ENCODE data around the gene PAPOLB.

PAPOLB gene

GRCh38 chr7:4878336-4879335, 16.8 kb upstream of the PAPOLB start:
- no peak for DNase-seq (ENCODE audit: low spot score)

GRCh38 chr7:4876586-4876985, 14.8 kb upstream of the PAPOLB start:
- no peak for DNase-seq (ENCODE audit: low spot score)

GRCh38 chr7:4875391-4875790, 13.6 kb upstream of the PAPOLB start:
- no peak for DNase-seq (ENCODE audit: low spot score)

GRCh38 chr7:4873071-4873944, 11.5 kb upstream of the PAPOLB start:
- DNase-seq (ENCODE audit: low spot score) = no peak

- DNase-seq (ENCODE audit: low spot score) = no peak
Observed at GRCh38 chr7:4871930-4872675, 10.3 kb upstream of the PAPOLB start.

- no peak for DNase-seq (ENCODE audit: low spot score)
Observed at GRCh38 chr7:4871056-4871680, 9.3 kb upstream of the PAPOLB start.

- no peak for DNase-seq (ENCODE audit: low spot score)
Observed at GRCh38 chr7:4868493-4868892, 6.7 kb upstream of the PAPOLB start.

GRCh38 chr7:4866528-4867496, 5.0 kb upstream of the PAPOLB start:
- DNase-seq (ENCODE audit: low spot score) = no peak

- no peak for DNase-seq (ENCODE audit: low spot score)
Observed at GRCh38 chr7:4862156-4862555, 326 bp upstream of the PAPOLB start.

- no peak for DNase-seq (ENCODE audit: low spot score)
Observed at GRCh38 chr7:4861227-4861626, 603 bp downstream of the PAPOLB start.

- no peak for DNase-seq (ENCODE audit: low spot score)
Observed at GRCh38 chr7:4857189-4857588, 4.6 kb downstream of the PAPOLB start.

GRCh38 chr7:4856336-4857057, 5.3 kb downstream of the PAPOLB start:
- no peak for DNase-seq (ENCODE audit: low spot score)

GRCh38 chr7:4854916-4855315, 6.9 kb downstream of the PAPOLB start:
- no peak for DNase-seq (ENCODE audit: low spot score)

GRCh38 chr7:4851459-4852422, 10.1 kb downstream of the PAPOLB start:
- DNase-seq (ENCODE audit: low spot score) = peak; percentile 53

- no peak for DNase-seq (ENCODE audit: low spot score)
Observed at GRCh38 chr7:4850262-4850795, 11.5 kb downstream of the PAPOLB start.

- no peak for DNase-seq (ENCODE audit: low spot score)
Observed at GRCh38 chr7:4849390-4849789, 12.4 kb downstream of the PAPOLB start.

- no peak for DNase-seq (ENCODE audit: low spot score)
Observed at GRCh38 chr7:4845740-4846142, 16.1 kb downstream of the PAPOLB start.
